Measurements from ENCODE around the gene RPP14. TPM values are rescaled to one million over a fixed set of nuclear protein-coding genes. Genes with fewer than 3 reads are reported as not detected.

The RPP14 gene
- polyA plus RNA-seq, 2 of the 4 experiments (the other 2 are of a cell fraction) = 13.2 to 21.5 TPM

GRCh38 chr3:58356054-58356453, 50.0 kb downstream of the RPP14 start:
- H3K4me3 ChIP-seq = no peak overlapping the region
- no peaks in the 10 kb centered on the region for H3K9me3 ChIP-seq
- H3K4me1 ChIP-seq = no peaks in the 10 kb centered on the region
- TF ChIP-seq TFCP2L1 (CRISPR knock-in tag; IDR thresholded peaks at IDR 0.05) = no peak
- TF ChIP-seq KDM1A (IDR thresholded peaks at IDR 0.05; ENCODE audit: low read depth) = no peak
- TF ChIP-seq CBX2 (IDR thresholded peaks at IDR 0.05; ENCODE audit: borderline replicate concordance, low read depth) = no peak
- TF ChIP-seq ZFP36 (IDR thresholded peaks at IDR 0.05; ENCODE audit: borderline replicate concordance, partially characterized antibody) = no peak
- TF ChIP-seq ZSCAN20 (CRISPR knock-in tag; IDR thresholded peaks at IDR 0.05) = no peak
- TF ChIP-seq SMC3 (IDR thresholded peaks at IDR 0.05) = no peak
- TF ChIP-seq, protein P1, sequence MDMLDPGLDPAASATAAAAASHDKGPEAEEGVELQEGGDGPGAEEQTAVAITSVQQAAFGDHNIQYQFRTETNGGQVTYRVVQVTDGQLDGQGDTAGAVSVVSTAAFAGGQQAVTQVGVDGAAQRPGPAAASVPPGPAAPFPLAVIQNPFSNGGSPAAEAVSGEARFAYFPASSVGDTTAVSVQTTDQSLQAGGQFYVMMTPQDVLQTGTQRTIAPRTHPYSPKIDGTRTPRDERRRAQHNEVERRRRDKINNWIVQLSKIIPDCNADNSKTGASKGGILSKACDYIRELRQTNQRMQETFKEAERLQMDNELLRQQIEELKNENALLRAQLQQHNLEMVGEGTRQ (IDR thresholded peaks at IDR 0.05) = no peak
- TF ChIP-seq MAX (IDR thresholded peaks at IDR 0.05) = no peak
- TF ChIP-seq, protein P2, sequence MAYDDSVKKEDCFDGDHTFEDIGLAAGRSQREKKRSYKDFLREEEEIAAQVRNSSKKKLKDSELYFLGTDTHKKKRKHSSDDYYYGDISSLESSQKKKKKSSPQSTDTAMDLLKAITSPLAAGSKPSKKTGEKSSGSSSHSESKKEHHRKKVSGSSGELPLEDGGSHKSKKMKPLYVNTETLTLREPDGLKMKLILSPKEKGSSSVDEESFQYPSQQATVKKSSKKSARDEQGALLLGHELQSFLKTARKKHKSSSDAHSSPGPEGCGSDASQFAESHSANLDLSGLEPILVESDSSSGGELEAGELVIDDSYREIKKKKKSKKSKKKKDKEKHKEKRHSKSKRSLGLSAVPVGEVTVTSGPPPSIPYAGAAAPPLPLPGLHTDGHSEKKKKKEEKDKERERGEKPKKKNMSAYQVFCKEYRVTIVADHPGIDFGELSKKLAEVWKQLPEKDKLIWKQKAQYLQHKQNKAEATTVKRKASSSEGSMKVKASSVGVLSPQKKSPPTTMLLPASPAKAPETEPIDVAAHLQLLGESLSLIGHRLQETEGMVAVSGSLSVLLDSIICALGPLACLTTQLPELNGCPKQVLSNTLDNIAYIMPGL (CRISPR knock-in tag; IDR thresholded peaks at IDR 0.05; ENCODE audit: borderline replicate concordance) = no peak
- TF ChIP-seq ZNF302 (CRISPR knock-in tag; IDR thresholded peaks at IDR 0.05) = no peak
- no peak for TF ChIP-seq PBX3 (IDR thresholded peaks at IDR 0.05)
- TF ChIP-seq ZC3H11A (IDR thresholded peaks at IDR 0.05) = no peak
- TF ChIP-seq POLR2AphosphoS2 (conservative IDR thresholded peaks at IDR 0.05; ENCODE audit: low read length) = no peak
- no peak for TF ChIP-seq GATA3 (IDR thresholded peaks at IDR 0.05; ENCODE audit: borderline replicate concordance)
- no peak for TF ChIP-seq CBX8 (IDR thresholded peaks at IDR 0.05)
- TF ChIP-seq KDM5A (IDR thresholded peaks at IDR 0.05) = no peak
- no peak for TF ChIP-seq HEYL (CRISPR knock-in tag; IDR thresholded peaks at IDR 0.05)
- no peak for TF ChIP-seq ATOH8 (CRISPR knock-in tag; IDR thresholded peaks at IDR 0.05; ENCODE audit: low read depth)
- no peak for TF ChIP-seq BHLHE40 (IDR thresholded peaks at IDR 0.05; ENCODE audit: low read depth, low read length)
- no peak for TF ChIP-seq EP300 (IDR thresholded peaks at IDR 0.05)
- POLR2A ChIA-PET = no interaction called here
- CTCF ChIA-PET = interaction anchor here (1.0 kb wide), 1 partner anchor 50 kb away, joined by 3 read pairs; no protein-coding TSS in a partner anchor
- 52% methylated on average over 4 of the region's 4 CpGs for WGBS (ENCODE audit: missing lambda C conversion rate)
- FAIRE-seq = no peak
- no peak overlapping the region for H3K27ac ChIP-seq
- no peak overlapping the region for H3K4me2 ChIP-seq
- no peak for ATAC-seq
- DNase-seq (ENCODE audit: low read depth in 1 of 2, low spot score in 1 of 2) = no peak

DNA sequence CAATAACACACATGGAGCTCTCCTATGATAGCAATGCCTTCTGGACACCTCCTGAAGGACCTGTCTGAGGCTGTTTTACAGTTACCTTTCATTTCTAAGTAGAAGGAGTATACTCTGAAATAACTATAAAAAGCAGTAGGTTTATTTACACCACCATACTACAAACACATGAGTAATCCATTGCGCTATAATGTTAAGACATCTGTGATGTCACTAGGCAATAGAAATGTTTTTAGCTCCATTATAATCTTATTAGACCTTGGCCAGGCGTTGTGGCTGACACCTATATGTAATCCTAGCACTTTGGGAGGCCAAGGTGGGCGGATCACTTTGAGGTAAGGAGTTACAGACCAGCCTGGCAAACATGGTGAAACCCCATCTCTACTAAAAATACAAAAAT, 51.4 kb downstream of the RPP14 start:
- no peak for FAIRE-seq
- Histone ChIP-seq H3K4me3 (no peak overlapping the region), H3K27ac (no peak overlapping the region), H3K4me1 (no peaks in the 10 kb centered on the region), H3K4me2 (no peak overlapping the region), H3K9me3 (no peaks in the 10 kb centered on the region)
- ATAC-seq = no peak
- 78% methylated on average over 3 of the region's 3 CpGs for WGBS (ENCODE audit: missing lambda C conversion rate)
- POLR2A ChIA-PET = no interaction called here
- CTCF ChIA-PET = interaction anchor here (0.6 kb wide), 1 partner anchor 85 kb away, joined by 3 read pairs; no protein-coding TSS in a partner anchor
- TF ChIP-seq FOXS1 (CRISPR knock-in tag; IDR thresholded peaks at IDR 0.05) (no peak), PBX3 (IDR thresholded peaks at IDR 0.05) (no peak), POLR2AphosphoS2 (conservative IDR thresholded peaks at IDR 0.05; ENCODE audit: low read length) (no peak), NFE2L2 (conservative IDR thresholded peaks at IDR 0.05; ENCODE audit: low read length) (no peak), EHMT2 (IDR thresholded peaks at IDR 0.05; ENCODE audit: low read depth) (no peak), CHD4 (IDR thresholded peaks at IDR 0.05; ENCODE audit: borderline replicate concordance) (no peak), ZFP36 (IDR thresholded peaks at IDR 0.05; ENCODE audit: borderline replicate concordance, partially characterized antibody) (no peak), EP300 (IDR thresholded peaks at IDR 0.05) (no peak), BCL3 (IDR thresholded peaks at IDR 0.05) (no peak), TFCP2L1 (CRISPR knock-in tag; IDR thresholded peaks at IDR 0.05) (no peak), CEBPB (IDR thresholded peaks at IDR 0.05) (no peak), CHD2 (IDR thresholded peaks at IDR 0.05; ENCODE audit: low read length, partially characterized antibody) (no peak), HDAC2 (IDR thresholded peaks at IDR 0.05) (no peak)
- TF ChIP-seq, protein P3, sequence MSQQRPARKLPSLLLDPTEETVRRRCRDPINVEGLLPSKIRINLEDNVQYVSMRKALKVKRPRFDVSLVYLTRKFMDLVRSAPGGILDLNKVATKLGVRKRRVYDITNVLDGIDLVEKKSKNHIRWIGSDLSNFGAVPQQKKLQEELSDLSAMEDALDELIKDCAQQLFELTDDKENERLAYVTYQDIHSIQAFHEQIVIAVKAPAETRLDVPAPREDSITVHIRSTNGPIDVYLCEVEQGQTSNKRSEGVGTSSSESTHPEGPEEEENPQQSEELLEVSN (IDR thresholded peaks at IDR 0.05; ENCODE audit: borderline replicate concordance, low read depth) = no peak
- DNase-seq (ENCODE audit: low read depth in 1 of 2, low spot score in 1 of 2) = no peak
